Neural progenitor cell (in vitro differentiated cells): Measurements from ENCODE around the gene ZNF618. TPM values are rescaled to one million over a fixed set of nuclear protein-coding genes. Genes with fewer than 3 reads are reported as not detected.

Source experiments
- DNase-seq: peaks from one replicate; pipeline ENCODE4 v3.0.0-alpha.2; 2016; ENCODE audit warnings: low spot score
- H2AFZ ChIP-seq: fragments of 200-600 bp; sonication (generic); replicated peaks from 2 replicates; pipeline ENCODE4 v1.6.1; 2016; ENCODE audit warnings: antibody characterized with exemption
- H3F3A ChIP-seq: fragments of 200-600 bp; sonication (generic); 2 replicates; pipeline ENCODE4 v1.6.1; 2016; ENCODE audit warnings: antibody characterized with exemption, low read depth
- H3K27ac ChIP-seq: fragments of 200-600 bp; sonication (generic); 2 replicates; pipeline ENCODE4 v1.5.1; 2016; ENCODE audit warnings: mild to moderate bottlenecking
- H3K27me3 ChIP-seq: fragments of 200-600 bp; sonication (generic); 2 replicates; pipeline ENCODE4 v1.6.1; 2016; ENCODE audit warnings: mild to moderate bottlenecking, moderate library complexity
- H3K36me3 ChIP-seq: fragments of 200-600 bp; sonication (generic); 2 replicates; pipeline ENCODE4 v1.5.1; 2016
- H3K4me1 ChIP-seq: fragments of 200-600 bp; sonication (generic); 2 replicates; pipeline ENCODE4 v1.6.1; 2016; ENCODE audit warnings: mixed run types
- H3K4me2 ChIP-seq: fragments of 200-600 bp; sonication (generic); 2 replicates; pipeline ENCODE4 v1.6.1; 2016
- H3K4me3 ChIP-seq: fragments of 200-600 bp; sonication (generic); 2 replicates; pipeline ENCODE4 v1.5.1; 2016
- H3K79me2 ChIP-seq: fragments of 200-600 bp; sonication (generic); 2 replicates; pipeline ENCODE4 v1.6.1; 2016; ENCODE audit warnings: low read depth
- H3K9ac ChIP-seq: fragments of 200-600 bp; sonication (generic); 2 replicates; pipeline ENCODE4 v1.6.1; 2016
- H3K9me3 ChIP-seq: fragments of 200-600 bp; sonication (generic); 2 replicates; pipeline ENCODE4 v1.5.1; 2016; ENCODE audit warnings: low read depth
- H4K20me1 ChIP-seq: fragments of 200-600 bp; sonication (generic); 2 replicates; pipeline ENCODE4 v1.6.1; 2016; ENCODE audit warnings: low read depth
- H3K27ac Mint-ChIP-seq: 3 replicates; pipeline ENCODE4 v1.8.0; 2021; ENCODE audit warnings: mixed read lengths
- H3K27me3 Mint-ChIP-seq: 2 replicates; pipeline ENCODE4 v1.8.0; 2022; ENCODE audit warnings: low read depth, mild to moderate bottlenecking, inconsistent platforms, moderate library complexity, mixed read lengths; ENCODE audit not compliant: insufficient read depth
- H3K36me3 Mint-ChIP-seq: 3 replicates; pipeline ENCODE4 v1.8.0; 2021; ENCODE audit warnings: mixed read lengths
- H3K4me1 Mint-ChIP-seq: 3 replicates; pipeline ENCODE4 v1.8.0; 2021; ENCODE audit warnings: mixed read lengths
- H3K4me3 Mint-ChIP-seq: 3 replicates; pipeline ENCODE4 v1.8.0; 2021; ENCODE audit warnings: mild to moderate bottlenecking, moderate library complexity, mixed read lengths
- H3K9me3 Mint-ChIP-seq: 3 replicates; pipeline ENCODE4 v1.8.0; 2020; ENCODE audit warnings: mixed read lengths
- EZH2 ChIP-seq: fragments of 200-600 bp; sonication (generic); IDR thresholded peaks from 2 replicates; pipeline ENCODE4 v1.6.1; 2017; ENCODE audit warnings: antibody characterized with exemption, mild to moderate bottlenecking, moderate library complexity
- EZH2phosphoT487 ChIP-seq: fragments of 200-600 bp; sonication (generic); IDR thresholded peaks from 2 replicates; pipeline ENCODE4 v1.6.1; 2017; ENCODE audit warnings: antibody characterized with exemption
- total RNA-seq: library from RNA; depleted of rRNA; stranded (reverse); fragments of >200 nt; gene quantifications from 2 replicates; pipeline ENCODE4 v1.2.3, GENCODE V29; 2015; ENCODE audit warnings: low replicate concordance
- TF ChIP-seq, protein P1 (sequence below): fragments of 200-600 bp; sonication (generic); IDR thresholded peaks from 2 replicates; pipeline ENCODE4 v1.5.1; 2017; ENCODE audit warnings: antibody characterized with exemption, mild to moderate bottlenecking

The ZNF618 gene
- total RNA-seq, 1 donor from 2014 or later, result 10.5 TPM

DNA sequence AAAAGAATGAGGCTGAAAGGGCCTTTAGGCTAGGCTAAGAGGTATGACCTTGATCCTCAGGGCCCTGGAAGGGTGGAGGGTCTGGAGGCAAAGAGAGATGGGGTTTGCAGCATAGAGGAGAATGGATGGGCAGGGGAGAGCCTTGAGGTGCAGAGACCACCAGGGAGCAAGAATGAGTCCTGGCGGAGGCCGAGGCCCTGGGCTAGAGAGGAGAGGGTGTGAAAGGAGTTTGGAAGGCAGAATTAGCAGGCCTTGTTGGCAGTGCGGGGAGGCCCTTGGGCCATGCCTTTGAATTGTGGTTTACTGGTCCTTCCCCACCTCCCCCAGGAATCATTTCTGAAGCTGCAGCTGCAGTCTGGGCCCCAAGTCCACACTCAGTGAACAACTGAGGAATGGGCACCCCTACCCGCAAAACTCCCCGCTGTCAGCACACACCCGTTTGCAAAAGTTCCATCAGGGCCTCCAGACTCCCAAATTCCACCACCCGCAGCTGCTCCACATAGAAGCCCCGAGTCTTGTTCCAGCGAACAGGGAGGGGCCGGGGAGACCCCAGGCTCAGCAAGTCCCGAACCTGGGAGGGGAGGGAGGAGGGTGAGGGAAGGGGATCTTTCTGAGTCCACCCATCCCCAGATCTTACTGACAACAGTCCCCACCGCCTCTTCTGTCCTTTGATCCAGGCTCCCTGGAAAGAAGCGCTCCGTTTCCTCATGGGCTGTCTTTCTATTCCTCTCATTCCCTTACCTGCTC, 220.9 kb downstream of the ZNF618 start:
- H2AFZ ChIP-seq, result no peak overlapping the region
- H3K27me3 Mint-ChIP-seq, result peaks cover 33% of the 10 kb centered on the region
- H3K36me3 ChIP-seq, result no peaks in the 10 kb centered on the region
- H3K4me2 ChIP-seq, result no peak overlapping the region
- no peaks in the 10 kb centered on the region for H4K20me1 ChIP-seq
- H3K4me1 ChIP-seq, result peaks cover 11% of the 10 kb centered on the region
- no peak overlapping the region for H3K27ac Mint-ChIP-seq
- H3K27me3 ChIP-seq, result peaks cover 61% of the 10 kb centered on the region
- H3K9me3 Mint-ChIP-seq, result peaks cover 7% of the 10 kb centered on the region
- no peaks in the 10 kb centered on the region for H3K79me2 ChIP-seq
- peaks cover 13% of the 10 kb centered on the region for H3K4me1 Mint-ChIP-seq
- H3K9me3 ChIP-seq, result no peaks in the 10 kb centered on the region
- H3K27ac ChIP-seq, result no peak overlapping the region
- DNase-seq, result no peak
- H3K4me3 Mint-ChIP-seq, result peak overlapping the region; percentile 79
- peaks cover 4% of the 10 kb centered on the region for H3K36me3 Mint-ChIP-seq
- H3K9ac ChIP-seq, result no peak overlapping the region
- H3K4me3 ChIP-seq, result no peak overlapping the region
- TF ChIP-seq EZH2, result no peak
- TF ChIP-seq, protein P1, sequence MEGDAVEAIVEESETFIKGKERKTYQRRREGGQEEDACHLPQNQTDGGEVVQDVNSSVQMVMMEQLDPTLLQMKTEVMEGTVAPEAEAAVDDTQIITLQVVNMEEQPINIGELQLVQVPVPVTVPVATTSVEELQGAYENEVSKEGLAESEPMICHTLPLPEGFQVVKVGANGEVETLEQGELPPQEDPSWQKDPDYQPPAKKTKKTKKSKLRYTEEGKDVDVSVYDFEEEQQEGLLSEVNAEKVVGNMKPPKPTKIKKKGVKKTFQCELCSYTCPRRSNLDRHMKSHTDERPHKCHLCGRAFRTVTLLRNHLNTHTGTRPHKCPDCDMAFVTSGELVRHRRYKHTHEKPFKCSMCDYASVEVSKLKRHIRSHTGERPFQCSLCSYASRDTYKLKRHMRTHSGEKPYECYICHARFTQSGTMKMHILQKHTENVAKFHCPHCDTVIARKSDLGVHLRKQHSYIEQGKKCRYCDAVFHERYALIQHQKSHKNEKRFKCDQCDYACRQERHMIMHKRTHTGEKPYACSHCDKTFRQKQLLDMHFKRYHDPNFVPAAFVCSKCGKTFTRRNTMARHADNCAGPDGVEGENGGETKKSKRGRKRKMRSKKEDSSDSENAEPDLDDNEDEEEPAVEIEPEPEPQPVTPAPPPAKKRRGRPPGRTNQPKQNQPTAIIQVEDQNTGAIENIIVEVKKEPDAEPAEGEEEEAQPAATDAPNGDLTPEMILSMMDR, result no peak
- no peak for TF ChIP-seq EZH2phosphoT487
- peaks cover 10% of the 10 kb centered on the region for H3F3A ChIP-seq

DNA sequence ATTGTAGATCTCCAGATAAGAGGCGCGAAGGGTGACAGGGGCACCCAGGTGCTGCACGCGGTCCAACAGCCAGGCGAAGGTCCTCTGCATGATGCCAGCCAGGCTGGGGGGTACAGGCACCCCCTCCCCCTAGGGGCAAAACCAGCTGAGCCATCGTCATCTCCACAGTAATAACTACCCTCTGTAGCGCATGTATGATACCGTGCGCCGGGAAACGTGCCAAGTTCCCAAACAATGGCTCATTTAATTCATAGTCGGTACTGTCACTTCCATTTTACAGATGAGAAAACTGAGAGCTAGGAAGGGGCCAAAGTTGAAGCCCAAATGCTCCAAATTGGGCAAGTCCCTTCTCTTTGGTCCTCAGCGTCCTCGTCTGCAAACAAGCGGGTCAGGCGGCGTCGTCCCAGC, 221.5 kb downstream of the ZNF618 start:
- peaks cover 4% of the 10 kb centered on the region for H3K36me3 Mint-ChIP-seq
- peak overlapping the region; percentile 79 for H3K4me3 Mint-ChIP-seq
- peaks cover 13% of the 10 kb centered on the region for H3K4me1 Mint-ChIP-seq
- Histone ChIP-seq H3K4me1 (peaks cover 11% of the 10 kb centered on the region), H3K27me3 (peaks cover 61% of the 10 kb centered on the region), H3K9me3 (no peaks in the 10 kb centered on the region), H2AFZ (peak overlapping the region; percentile 81), H3K9ac (no peak overlapping the region), H3K27ac (no peak overlapping the region), H3K4me2 (peak overlapping the region; percentile 96), H3F3A (peaks cover 10% of the 10 kb centered on the region), H4K20me1 (no peaks in the 10 kb centered on the region), H3K36me3 (no peaks in the 10 kb centered on the region), H3K4me3 (peak overlapping the region; percentile 63), H3K79me2 (no peaks in the 10 kb centered on the region)
- DNase-seq, result peak; percentile 32
- peaks cover 9% of the 10 kb centered on the region for H3K9me3 Mint-ChIP-seq
- peaks cover 33% of the 10 kb centered on the region for H3K27me3 Mint-ChIP-seq
- no peak overlapping the region for H3K27ac Mint-ChIP-seq
- TF ChIP-seq EZH2phosphoT487 (peak; percentile 12), EZH2 (peak; percentile 48)
- TF ChIP-seq, protein P1, result no peak

DNA sequence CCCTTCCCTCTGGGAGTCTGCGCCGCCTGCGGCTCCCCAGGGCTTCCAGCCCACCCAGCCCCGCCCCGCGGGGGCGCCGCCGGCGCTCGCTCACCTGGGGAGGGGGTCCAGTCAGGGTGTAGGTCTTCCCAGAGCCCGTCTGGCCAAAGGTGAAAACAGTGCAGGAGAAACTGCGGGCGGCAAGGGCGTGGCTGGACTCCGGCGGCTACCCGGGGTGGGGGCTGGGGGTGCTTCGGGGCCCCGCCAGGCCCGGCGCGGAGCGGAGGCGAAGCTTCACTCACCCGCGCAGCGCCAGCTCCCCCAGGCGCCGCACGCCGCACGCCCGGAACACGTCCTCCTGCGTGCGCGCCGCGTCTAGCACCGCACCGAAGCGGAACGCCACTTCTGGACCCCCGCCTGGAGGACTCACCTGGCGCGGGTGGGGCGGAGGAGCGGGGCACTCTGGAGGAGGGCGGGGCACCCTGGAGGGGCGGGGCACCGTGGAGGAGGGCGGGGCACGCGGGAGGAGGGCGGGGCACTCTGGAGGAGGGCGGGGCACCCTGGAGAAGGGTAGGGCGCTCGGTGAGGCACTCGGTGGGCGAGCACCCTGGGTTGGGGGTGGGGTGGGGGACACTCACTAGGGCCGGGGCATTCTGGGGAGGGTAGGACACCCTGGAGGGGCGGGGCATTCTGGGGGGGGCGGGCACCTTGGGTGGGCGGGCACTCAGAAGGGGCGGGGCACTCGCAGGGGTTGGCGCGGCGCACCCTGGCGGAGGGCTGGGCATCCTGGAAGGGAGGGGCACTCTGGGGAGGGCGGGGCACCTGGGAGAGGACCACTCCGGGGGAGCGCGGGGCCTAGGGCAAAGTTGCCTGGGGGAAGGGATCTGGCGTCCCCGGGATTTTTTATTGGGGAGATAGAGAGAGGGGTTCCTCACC, 222.2 kb downstream of the ZNF618 start:
- peaks cover 11% of the 10 kb centered on the region for H3K9me3 Mint-ChIP-seq
- no peak overlapping the region for H3K9ac ChIP-seq
- peaks cover 13% of the 10 kb centered on the region for H3K4me1 Mint-ChIP-seq
- H4K20me1 ChIP-seq, result no peaks in the 10 kb centered on the region
- H3K27me3 ChIP-seq, result peaks cover 61% of the 10 kb centered on the region
- H3F3A ChIP-seq, result peaks cover 10% of the 10 kb centered on the region
- TF ChIP-seq, protein P1, result peak; percentile 28
- TF ChIP-seq EZH2, result peak; percentile 24
- peak; percentile 33 for TF ChIP-seq EZH2phosphoT487
- H2AFZ ChIP-seq, result peak overlapping the region; percentile 81
- H3K27ac ChIP-seq, result no peak overlapping the region
- H3K4me3 Mint-ChIP-seq, result peak overlapping the region; percentile 79
- peaks cover 33% of the 10 kb centered on the region for H3K27me3 Mint-ChIP-seq
- H3K79me2 ChIP-seq, result no peaks in the 10 kb centered on the region
- DNase-seq, result peak; percentile 89
- peaks cover 11% of the 10 kb centered on the region for H3K4me1 ChIP-seq
- H3K36me3 ChIP-seq, result no peaks in the 10 kb centered on the region
- H3K27ac Mint-ChIP-seq, result no peak overlapping the region
- peak overlapping the region; percentile 63 for H3K4me3 ChIP-seq
- peaks cover 5% of the 10 kb centered on the region for H3K36me3 Mint-ChIP-seq
- no peaks in the 10 kb centered on the region for H3K9me3 ChIP-seq
- peak overlapping the region; percentile 96 for H3K4me2 ChIP-seq
